OCI-LY3 (cell line): ENCODE results near the gene CCL21.
"Not testable (repeated sequence)": the region's sequence is repeated elsewhere in the genome, so short reads cannot be mapped to it uniquely, and the experiment has no call there.

Experiments
- H2AFZ ChIP-seq: fragments of 200-600, 300-600 bp; shearing (Covaris generic); 2 replicates; pipeline ENCODE4 v1.6.0; 2014; ENCODE audit warnings: antibody characterized with exemption, low read depth, low read length
- H3K27ac ChIP-seq: fragments of 200-600, 300-600 bp; sonication (generic); 2 replicates; pipeline ENCODE4 v1.5.1; 2014; ENCODE audit warnings: mild to moderate bottlenecking, low read length, moderate library complexity, mixed read lengths
- H3K27me3 ChIP-seq: fragments of 200-600, 300-600 bp; sonication (generic); 2 replicates; pipeline ENCODE4 v1.6.1; 2014; ENCODE audit warnings: low read depth, low read length, mixed read lengths
- H3K36me3 ChIP-seq: fragments of 200-600, 300-600 bp; sonication (generic); replicated peaks from 2 replicates; pipeline ENCODE3; 2014; ENCODE audit warnings: low read depth, low read length, mixed read lengths
- H3K4me1 ChIP-seq: fragments of 300-600, 200-600 bp; sonication (generic); 2 replicates; pipeline ENCODE4 v1.6.1; 2014; ENCODE audit warnings: low read length, mixed read lengths
- H3K4me2 ChIP-seq: fragments of 200-600, 300-600 bp; sonication (generic); 2 replicates; pipeline ENCODE4 v1.6.1; 2014; ENCODE audit warnings: low read length, mixed read lengths
- H3K4me3 ChIP-seq: fragments of 300-600, 200-600 bp; sonication (generic); 2 replicates; pipeline ENCODE4 v1.5.1; 2014; ENCODE audit warnings: antibody characterized with exemption, mild to moderate bottlenecking, low read length, moderate library complexity
- H3K79me2 ChIP-seq: fragments of 300-600, 200-600 bp; shearing (Covaris generic); 2 replicates; pipeline ENCODE4 v1.6.1; 2014; ENCODE audit warnings: mild to moderate bottlenecking, low read length, mixed read lengths
- H3K9ac ChIP-seq: fragments of 300-600, 200-600 bp; shearing (Covaris generic); 2 replicates; pipeline ENCODE4 v1.6.0; 2014; ENCODE audit warnings: mild to moderate bottlenecking, low read length, moderate library complexity
- H3K9me3 ChIP-seq: fragments of 200-600, 300-600 bp; shearing (Covaris generic); 2 replicates; pipeline ENCODE4 v1.6.1; 2014; ENCODE audit warnings: low read length, mixed read lengths; ENCODE audit not compliant: insufficient read depth
- H4K20me1 ChIP-seq: fragments of 200-600, 300-600 bp; sonication (generic); 2 replicates; pipeline ENCODE4 v1.6.1; 2016; ENCODE audit warnings: low read length, mixed read lengths; ENCODE audit not compliant: insufficient read depth
- EZH2phosphoT487 ChIP-seq: fragments of 200-600 bp; shearing (Covaris generic); IDR thresholded peaks from 2 replicates; pipeline ENCODE4 v1.6.1; 2018; ENCODE audit warnings: antibody characterized with exemption, mixed run types, low read depth
- TF ChIP-seq, protein P1 (sequence below): fragments of 200-600, 300-600 bp; sonication (generic); IDR thresholded peaks from 2 replicates; pipeline ENCODE4 v1.5.1; 2014; ENCODE audit warnings: antibody characterized with exemption, low read length, low read depth

The CCL21 gene, protein sequence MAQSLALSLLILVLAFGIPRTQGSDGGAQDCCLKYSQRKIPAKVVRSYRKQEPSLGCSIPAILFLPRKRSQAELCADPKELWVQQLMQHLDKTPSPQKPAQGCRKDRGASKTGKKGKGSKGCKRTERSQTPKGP

DNA sequence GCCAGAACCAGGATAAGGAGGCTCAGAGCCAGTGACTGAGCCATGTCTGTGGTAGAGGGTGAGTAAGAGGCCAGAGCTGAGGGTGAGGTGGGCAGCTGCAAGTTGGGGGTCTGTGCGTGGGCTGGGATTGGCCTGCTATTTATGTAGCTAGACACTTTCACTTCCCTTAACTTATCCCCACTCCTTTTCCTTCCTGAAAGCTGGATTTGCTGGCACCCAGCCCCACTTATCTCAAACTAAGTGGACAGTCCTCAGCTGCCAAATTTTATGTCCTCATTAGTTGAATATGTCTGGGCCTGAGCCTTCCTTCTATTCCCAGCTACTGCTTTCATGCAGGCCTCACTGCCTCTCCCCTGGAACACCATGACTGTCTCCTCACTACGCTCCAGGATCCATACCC is at the start of gene CCL21:
Gene CCL21, minus strand, starts transcription at position 114 of the 400 bp plus-strand sequence. Its CDS starts 70 bp downstream, at position 44.
- H3K27me3 ChIP-seq, result peaks cover 26% of the 10 kb centered on the region
- no peak within 1 kb of the TSS for H3K27ac ChIP-seq
- H4K20me1 ChIP-seq, result no peaks in the 10 kb centered on the region
- no peak within 1 kb of the TSS for H2AFZ ChIP-seq
- H3K4me1 ChIP-seq, result no peaks in the 10 kb centered on the region
- no peak within 1 kb of the TSS for H3K4me3 ChIP-seq
- no peaks in the 10 kb centered on the region for H3K9me3 ChIP-seq
- H3K79me2 ChIP-seq, result no peaks in the 10 kb centered on the region
- TF ChIP-seq, protein P1, sequence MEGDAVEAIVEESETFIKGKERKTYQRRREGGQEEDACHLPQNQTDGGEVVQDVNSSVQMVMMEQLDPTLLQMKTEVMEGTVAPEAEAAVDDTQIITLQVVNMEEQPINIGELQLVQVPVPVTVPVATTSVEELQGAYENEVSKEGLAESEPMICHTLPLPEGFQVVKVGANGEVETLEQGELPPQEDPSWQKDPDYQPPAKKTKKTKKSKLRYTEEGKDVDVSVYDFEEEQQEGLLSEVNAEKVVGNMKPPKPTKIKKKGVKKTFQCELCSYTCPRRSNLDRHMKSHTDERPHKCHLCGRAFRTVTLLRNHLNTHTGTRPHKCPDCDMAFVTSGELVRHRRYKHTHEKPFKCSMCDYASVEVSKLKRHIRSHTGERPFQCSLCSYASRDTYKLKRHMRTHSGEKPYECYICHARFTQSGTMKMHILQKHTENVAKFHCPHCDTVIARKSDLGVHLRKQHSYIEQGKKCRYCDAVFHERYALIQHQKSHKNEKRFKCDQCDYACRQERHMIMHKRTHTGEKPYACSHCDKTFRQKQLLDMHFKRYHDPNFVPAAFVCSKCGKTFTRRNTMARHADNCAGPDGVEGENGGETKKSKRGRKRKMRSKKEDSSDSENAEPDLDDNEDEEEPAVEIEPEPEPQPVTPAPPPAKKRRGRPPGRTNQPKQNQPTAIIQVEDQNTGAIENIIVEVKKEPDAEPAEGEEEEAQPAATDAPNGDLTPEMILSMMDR, result no peak
- no peak for TF ChIP-seq EZH2phosphoT487
- H3K36me3 ChIP-seq, result no peaks in the 10 kb centered on the region
- H3K9ac ChIP-seq, result no peak within 1 kb of the TSS
- H3K4me2 ChIP-seq, result no peak within 1 kb of the TSS

DNA sequence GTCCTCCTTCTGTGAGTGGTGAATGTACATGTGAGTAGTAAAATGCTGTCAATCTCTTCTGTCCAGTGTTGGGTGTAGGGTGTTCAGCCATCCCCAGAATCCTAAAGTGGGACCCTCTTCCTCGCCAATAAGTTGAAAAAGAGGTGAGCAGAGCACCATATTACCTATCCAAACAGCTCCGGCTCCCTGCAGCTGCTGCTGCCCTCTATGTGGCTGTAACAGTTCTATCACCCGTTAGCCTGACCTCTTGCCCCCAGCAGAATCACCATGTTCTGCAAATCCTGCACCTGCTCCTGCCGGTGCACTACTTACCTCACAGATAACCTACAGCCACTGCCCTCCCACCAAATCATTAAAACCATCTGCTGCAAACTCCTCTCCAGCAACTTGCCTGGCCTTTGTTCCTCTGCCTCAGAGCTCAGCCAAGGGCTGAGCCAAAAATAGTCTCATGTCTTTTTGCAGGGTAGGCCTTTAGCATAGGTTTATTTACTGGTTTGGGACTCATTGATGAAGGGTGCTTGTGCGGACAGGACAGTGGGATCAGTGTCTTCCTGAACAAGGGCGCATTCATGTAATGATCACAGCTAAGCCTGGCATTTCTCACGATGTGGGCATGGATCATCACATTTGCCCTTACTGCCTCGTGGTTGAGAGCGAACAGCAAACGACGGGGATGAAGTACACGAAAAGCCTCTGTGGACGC is 49.6 kb upstream of the CCL21 start:
- H3K79me2 ChIP-seq, result no peaks in the 10 kb centered on the region
- H2AFZ ChIP-seq, result no peak overlapping the region
- TF ChIP-seq, protein P1, result no peak
- TF ChIP-seq EZH2phosphoT487, result no peak
- no peak overlapping the region for H3K27ac ChIP-seq
- H3K27me3 ChIP-seq, result peaks cover 20% of the 10 kb centered on the region
- H3K4me2 ChIP-seq, result no peak overlapping the region
- no peaks in the 10 kb centered on the region for H3K9me3 ChIP-seq
- no peaks in the 10 kb centered on the region for H3K36me3 ChIP-seq
- no peak overlapping the region for H3K9ac ChIP-seq
- no peaks in the 10 kb centered on the region for H3K4me1 ChIP-seq
- no peaks in the 10 kb centered on the region for H4K20me1 ChIP-seq
- H3K4me3 ChIP-seq, result no peak overlapping the region

DNA sequence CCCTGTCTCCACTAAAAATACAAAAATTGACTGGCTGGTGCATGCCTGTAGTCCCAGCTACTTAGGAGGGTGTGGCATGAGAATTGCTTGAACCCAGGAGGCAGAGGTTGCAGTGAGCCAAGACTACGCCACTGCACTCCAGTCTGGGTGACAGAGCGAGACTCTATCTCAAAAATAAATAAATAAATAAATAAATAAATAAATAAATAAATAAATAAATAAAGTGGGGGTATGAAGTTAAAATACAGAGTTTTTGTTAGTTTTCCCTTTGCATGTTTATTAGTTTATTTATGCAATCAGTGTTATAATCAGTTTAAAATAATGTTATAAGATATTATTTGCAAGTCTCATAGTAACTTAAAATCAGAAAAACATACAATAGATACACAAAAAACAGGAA is 40.4 kb upstream of the CCL21 start:
- not testable (repeated sequence) for H3K36me3 ChIP-seq, H3K4me1 ChIP-seq, H4K20me1 ChIP-seq, H3K79me2 ChIP-seq, H2AFZ ChIP-seq, H3K4me3 ChIP-seq, H3K9ac ChIP-seq, H3K9me3 ChIP-seq, H3K27ac ChIP-seq, H3K4me2 ChIP-seq
- peaks cover 24% of the 10 kb centered on the region for H3K27me3 ChIP-seq

DNA sequence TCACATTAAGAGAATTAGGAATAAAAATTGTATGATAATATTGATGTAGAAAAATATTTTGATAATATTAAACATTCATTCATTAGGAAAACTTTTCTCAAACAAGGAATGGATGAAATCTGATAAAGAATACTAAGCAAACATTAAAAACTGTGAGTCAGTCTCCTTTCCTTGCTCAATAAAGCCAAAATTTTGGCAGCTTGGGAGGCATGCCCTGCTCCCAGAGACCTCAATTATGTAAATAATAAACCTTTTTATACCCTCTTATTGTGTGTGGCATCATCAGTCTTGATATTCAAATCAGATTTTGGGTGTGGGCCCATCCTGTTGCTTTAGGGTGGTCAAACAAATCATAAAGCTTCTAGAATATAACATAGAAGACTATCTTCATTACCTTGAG is 36.6 kb upstream of the CCL21 start:
- TF ChIP-seq EZH2phosphoT487, result no peak
- TF ChIP-seq, protein P1, result no peak
- no peak overlapping the region for H3K27ac ChIP-seq
- H3K4me2 ChIP-seq, result no peak overlapping the region
- H3K9ac ChIP-seq, result no peak overlapping the region
- no peaks in the 10 kb centered on the region for H3K4me1 ChIP-seq
- no peaks in the 10 kb centered on the region for H3K36me3 ChIP-seq
- H2AFZ ChIP-seq, result no peak overlapping the region
- H4K20me1 ChIP-seq, result no peaks in the 10 kb centered on the region
- no peaks in the 10 kb centered on the region for H3K79me2 ChIP-seq
- no peaks in the 10 kb centered on the region for H3K9me3 ChIP-seq
- peaks cover 18% of the 10 kb centered on the region for H3K27me3 ChIP-seq
- no peak overlapping the region for H3K4me3 ChIP-seq
